CD14-positive monocyte (primary cell): ENCODE data around the gene ITIH6. TPM values are rescaled to one million over a fixed set of nuclear protein-coding genes. Genes with fewer than 3 reads are reported as not detected.

ENCODE experiments used
- DNase-seq, 3 donors: peaks; one replicate each; pipeline ENCODE4 v3.0.0-alpha.2; 2011 to 2022
- H2AFZ ChIP-seq: 2 replicates; pipeline ENCODE4 v1.6.0; 2012; ENCODE audit warnings: mild to moderate bottlenecking, low read depth, low read length, inconsistent platforms; ENCODE audit not compliant: insufficient read depth, poor library complexity, severe bottlenecking
- H3K27ac ChIP-seq, 2 donors: 1 replicate in 1 of 2; 2 replicates in 1 of 2; pipeline ENCODE4 v1.5.1; 2012 to 2013; ENCODE audit warnings: low read length in 2 of 2, control low read depth in 1 of 2, inconsistent platforms in 1 of 2, low read depth in 1 of 2, mild to moderate bottlenecking in 1 of 2
- H3K27me3 ChIP-seq, 2 donors: one replicate each; pipeline versions ENCODE4 v1.6.0 to v1.6.1; 2011 to 2013; ENCODE audit warnings: low read length in 2 of 2; ENCODE audit not compliant: control insufficient read depth in 2 of 2, insufficient read depth in 2 of 2
- H3K36me3 ChIP-seq, 2 donors: replicated peaks in 1 of 2; 1 replicate in 1 of 2; 2 replicates in 1 of 2; pipeline versions ENCODE4 v1.5.1 to v1.6.1; 2012 to 2013; ENCODE audit warnings: low read length in 2 of 2, control low read depth in 1 of 2, inconsistent platforms in 1 of 2, mild to moderate bottlenecking in 1 of 2; ENCODE audit not compliant: insufficient read depth in 2 of 2, control insufficient read depth in 1 of 2
- H3K4me1 ChIP-seq, 2 donors: 1 replicate in 1 of 2; 2 replicates in 1 of 2; pipeline versions ENCODE4 v1.5.1 to v1.6.1; 2012 to 2013; ENCODE audit warnings: low read length in 2 of 2, control low read depth in 1 of 2, inconsistent platforms in 1 of 2, mild to moderate bottlenecking in 1 of 2, moderate library complexity in 1 of 2; ENCODE audit not compliant: insufficient read depth in 2 of 2, control insufficient read depth in 1 of 2
- H3K4me2 ChIP-seq: replicated peaks from 2 replicates; pipeline ENCODE3; 2012; ENCODE audit warnings: low read length, moderate library complexity, mild to moderate bottlenecking; ENCODE audit not compliant: poor library complexity, severe bottlenecking; ENCODE audit errors: extremely low read depth
- H3K4me3 ChIP-seq, 3 experiments: fragments of 200-600 bp in 1 of 3; sonication (generic) in 1 of 3; replicated peaks in 1 of 3; 1 replicate in 2 of 3; 2 replicates in 1 of 3; pipeline ENCODE4 v1.5.1; 2011 to 2013; ENCODE audit warnings: low read length in 3 of 3, mild to moderate bottlenecking in 3 of 3, control low read depth in 2 of 3, low read depth in 2 of 3, inconsistent platforms in 1 of 3, moderate library complexity in 1 of 3
- H3K79me2 ChIP-seq: 2 replicates; pipeline ENCODE4 v1.6.0; 2012; ENCODE audit warnings: mild to moderate bottlenecking, control low read depth, inconsistent platforms, low read length, moderate library complexity; ENCODE audit not compliant: insufficient read depth
- H3K9ac ChIP-seq: 2 replicates; pipeline ENCODE4 v1.6.0; 2017; ENCODE audit warnings: low read length, mild to moderate bottlenecking; ENCODE audit not compliant: insufficient read depth, poor library complexity, severe bottlenecking
- H3K9me3 ChIP-seq, 2 donors: replicated peaks in 1 of 2; 1 replicate in 1 of 2; 2 replicates in 1 of 2; pipeline versions ENCODE4 v1.5.1 to v1.6.1; 2012 to 2013; ENCODE audit warnings: low read length in 2 of 2, control low read depth in 1 of 2; ENCODE audit not compliant: control insufficient read depth in 1 of 2, insufficient read depth in 1 of 2
- H4K20me1 ChIP-seq: 2 replicates; pipeline ENCODE4 v1.6.0; 2012; ENCODE audit warnings: mild to moderate bottlenecking, low read length, control low read depth, moderate library complexity; ENCODE audit not compliant: insufficient read depth
- H3K27ac Mint-ChIP-seq, 7 donors: one replicate each; pipeline ENCODE4 v1.8.0; 2020; ENCODE audit warnings: mild to moderate bottlenecking in 7 of 7, mixed read lengths in 7 of 7, moderate library complexity in 6 of 7, inconsistent platforms in 2 of 7
- H3K27me3 Mint-ChIP-seq, 3 donors: one replicate each; pipeline ENCODE4 v1.8.0; 2021 to 2022; ENCODE audit warnings: low read depth in 3 of 3, mild to moderate bottlenecking in 3 of 3, mixed read lengths in 3 of 3, moderate library complexity in 3 of 3, inconsistent platforms in 1 of 3
- H3K36me3 Mint-ChIP-seq, 2 donors: one replicate each; pipeline ENCODE4 v1.8.0; 2020; ENCODE audit warnings: mixed read lengths in 2 of 2, inconsistent platforms in 1 of 2, mild to moderate bottlenecking in 1 of 2
- H3K4me1 Mint-ChIP-seq: one replicate; pipeline ENCODE4 v1.8.0; 2020; ENCODE audit warnings: mild to moderate bottlenecking, mixed read lengths
- H3K4me3 Mint-ChIP-seq, 2 donors: one replicate each; pipeline ENCODE4 v1.8.0; 2020; ENCODE audit warnings: mild to moderate bottlenecking in 2 of 2, mixed read lengths in 2 of 2, moderate library complexity in 1 of 2
- H3K9me3 Mint-ChIP-seq, 7 donors: one replicate each; pipeline ENCODE4 v1.8.0; 2020 to 2022; ENCODE audit warnings: mixed read lengths in 7 of 7, mild to moderate bottlenecking in 6 of 7, moderate library complexity in 6 of 7, inconsistent platforms in 2 of 7
- CTCF ChIP-seq: fragments of 200-600 bp; IDR thresholded peaks from one replicate; pipeline ENCODE4 v1.8.0; 2022; ENCODE audit warnings: antibody characterized with exemption, mild to moderate bottlenecking
- WGBS: methylation state at CpG from one replicate; pipeline ENCODE4 v1.1.5; 2013; ENCODE audit warnings: missing lambda C conversion rate; ENCODE audit not compliant: insufficient coverage; 5-methylcytosine and 5-hydroxymethylcytosine counted together
- intact Hi-C, 2 donors: fragments of 100-400 bp; cut with micrococcal nuclease; formaldehyde crosslinking; loops; one replicate each; pipeline versions ENCODE4 v1.15.0 to v1.15.1; 2023
- polyA plus RNA-seq, 3 donors: library from polyadenylated mRNA; depleted of rRNA in 1 of 3; unstranded in 2 of 3; stranded (reverse) in 1 of 3; fragments of 300-500 nt in 2 of 3; fragments of >200 nt in 1 of 3; fragmentation: Illumina TruSeq in 2 of 3; gene quantifications; 1 replicate in 2 of 3; 2 replicates in 1 of 3; pipeline ENCODE4 v1.2.3, GENCODE V29; 2012 to 2021

ITIH6 gene
- polyA plus RNA-seq, 3 donors, result not detected

- Histone ChIP-seq H3K4me1 (no peaks in the 10 kb centered on the region), H3K9ac (no peak overlapping the region), H3K9me3 (no peaks in the 10 kb centered on the region), H2AFZ (no peak overlapping the region), H3K4me2 (no peak overlapping the region), H3K27me3 (no peaks in the 10 kb centered on the region), H3K36me3 (no peaks in the 10 kb centered on the region), H3K79me2 (no peaks in the 10 kb centered on the region), H4K20me1 (no peaks in the 10 kb centered on the region), H3K4me3 (no peak overlapping the region), H3K27ac (no peak overlapping the region)
- H3K4me1 Mint-ChIP-seq, result no peaks in the 10 kb centered on the region
- no peak for TF ChIP-seq CTCF
- WGBS, result 100% methylated on average over 1 of the region's 1 CpG
- H3K4me3 Mint-ChIP-seq, result no peak overlapping the region
- no peak for DNase-seq
- peaks cover 0 to 2% (median 0%) of the 10 kb centered on the region in 7 donors for H3K9me3 Mint-ChIP-seq
- no peak overlapping the region for H3K27ac Mint-ChIP-seq
- H3K36me3 Mint-ChIP-seq, result no peaks in the 10 kb centered on the region
- intact Hi-C loops, result no loop called here
- H3K27me3 Mint-ChIP-seq, result peaks cover 1 to 4% (median 2%) of the 10 kb centered on the region in 3 donors
These were observed 82.4 kb downstream of the ITIH6 start for GRCh38 chrX:54715621-54716020.

- Histone ChIP-seq H3K36me3 (no peaks in the 10 kb centered on the region), H2AFZ (no peak overlapping the region), H3K4me2 (no peak overlapping the region), H4K20me1 (no peaks in the 10 kb centered on the region), H3K27ac (no peak overlapping the region), H3K9ac (no peak overlapping the region), H3K9me3 (no peaks in the 10 kb centered on the region), H3K79me2 (no peaks in the 10 kb centered on the region), H3K4me3 (no peak overlapping the region), H3K27me3 (no peaks in the 10 kb centered on the region), H3K4me1 (no peaks in the 10 kb centered on the region)
- H3K9me3 Mint-ChIP-seq, result peaks cover 0 to 2% (median 0%) of the 10 kb centered on the region in 7 donors
- peaks cover 1 to 7% (median 2%) of the 10 kb centered on the region in 3 donors for H3K27me3 Mint-ChIP-seq
- intact Hi-C loops, result no loop called here
- no peak for TF ChIP-seq CTCF
- DNase-seq, result no peak
- H3K4me3 Mint-ChIP-seq, result no peak overlapping the region
- H3K27ac Mint-ChIP-seq, result no peak overlapping the region
- no peaks in the 10 kb centered on the region for H3K36me3 Mint-ChIP-seq
- no peaks in the 10 kb centered on the region for H3K4me1 Mint-ChIP-seq
These were observed 83.6 kb downstream of the ITIH6 start for GRCh38 chrX:54714424-54714823.
